GM19468 (cell line): ENCODE results near the gene PRKCE.
A peak's percentile ranks its signal among the peaks of the same experiment; 100 is the strongest.

Source experiments
- ATAC-seq: cut with Tn5 transposase; IDR thresholded peaks from one replicate; pipeline ENCODE4 v1.9.1; 2021; ENCODE audit warnings: mild to moderate bottlenecking, moderate library complexity, moderate number of reproducible peaks; ENCODE audit not compliant: unreplicated experiment; ENCODE audit errors: extremely low read depth

PRKCE gene

DNA sequence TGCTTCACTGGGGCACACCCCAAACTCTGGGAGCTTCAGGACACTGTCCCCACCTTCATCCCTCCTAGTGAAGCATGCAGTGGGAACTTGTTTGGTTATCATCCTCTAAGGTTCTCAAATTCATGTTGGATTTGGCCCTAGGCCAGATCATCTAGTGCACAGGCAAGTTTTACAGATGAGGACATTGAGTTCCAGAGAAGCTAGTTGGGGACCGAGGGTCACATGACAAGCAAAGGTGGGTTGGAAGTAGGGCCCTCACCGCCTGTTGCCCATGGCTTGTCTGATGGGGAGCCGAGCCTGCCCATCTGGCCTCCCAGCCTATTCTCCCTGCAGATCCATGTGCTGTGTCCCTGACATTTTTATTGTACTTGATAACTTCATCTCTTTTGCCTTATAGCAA is 2.8 kb downstream of the PRKCE start:
- ATAC-seq, result no peak

DNA sequence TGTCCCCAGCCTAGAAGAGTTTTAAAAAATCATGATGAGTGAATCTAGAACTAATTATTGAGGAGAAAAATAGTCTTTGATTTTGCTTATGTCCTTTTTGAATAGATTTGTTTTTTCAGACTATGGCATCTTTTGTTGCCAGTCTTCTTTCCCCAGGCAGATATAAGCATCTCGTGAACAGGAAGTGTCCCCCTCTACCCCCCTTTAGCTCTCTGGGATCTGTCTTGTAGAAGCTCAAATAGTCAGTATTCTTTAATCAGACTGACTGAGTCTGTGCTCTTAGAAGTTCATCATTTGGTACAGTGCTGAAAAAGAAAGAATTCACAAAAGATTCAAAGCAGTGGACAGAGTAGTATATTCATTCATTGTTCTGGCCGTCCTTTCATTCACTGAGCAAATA is 10.4 kb downstream of the PRKCE start:
- no peak for ATAC-seq

DNA sequence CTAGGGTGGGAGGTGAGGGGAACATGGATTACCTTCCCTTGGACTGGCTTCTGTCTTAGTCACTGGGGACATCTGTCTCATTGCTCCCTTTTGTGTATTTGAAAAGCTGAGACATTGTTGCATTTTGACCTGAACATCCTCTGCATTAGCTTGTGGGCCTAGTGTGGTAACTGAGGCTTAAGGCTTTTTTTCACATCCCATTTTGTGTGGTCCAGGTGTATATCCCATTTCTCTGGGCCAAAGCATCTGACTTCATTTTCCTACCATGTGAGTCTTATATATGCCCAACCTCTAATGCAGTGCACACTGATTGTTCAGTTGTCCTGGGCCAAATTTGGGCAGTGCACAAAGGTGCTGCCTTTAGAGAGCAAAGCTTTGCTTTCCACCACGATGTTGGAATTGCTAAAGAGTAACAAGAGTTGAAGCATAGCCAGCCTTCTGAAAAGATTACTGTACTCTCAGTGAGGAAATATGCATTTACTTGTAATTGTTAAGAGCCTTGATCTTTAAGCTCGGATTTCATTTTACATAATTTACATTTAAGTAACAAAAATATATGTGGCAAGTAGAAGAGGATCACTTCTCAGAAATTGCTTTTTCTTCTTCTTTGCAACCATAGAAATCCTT is 13.3 kb downstream of the PRKCE start:
- no peak for ATAC-seq

DNA sequence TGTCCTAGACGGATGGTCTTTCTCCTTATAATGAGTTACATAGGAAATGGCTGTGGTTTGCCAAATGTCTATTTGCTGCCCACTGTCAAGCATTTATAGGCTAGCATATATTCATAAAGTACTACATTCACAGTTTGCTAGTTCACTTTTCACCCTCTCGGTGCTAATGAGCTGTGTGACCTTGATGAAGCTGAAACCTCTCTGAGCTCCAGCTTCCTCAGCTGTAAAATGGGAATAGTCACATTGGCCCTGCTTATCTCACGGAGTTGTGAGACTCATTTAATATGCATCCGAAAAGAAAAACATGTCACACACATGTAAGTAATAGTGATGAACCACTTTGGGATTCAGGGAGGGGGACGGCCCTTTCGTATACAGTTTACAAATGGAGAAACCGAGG is 17.0 kb downstream of the PRKCE start:
- ATAC-seq, result no peak

DNA sequence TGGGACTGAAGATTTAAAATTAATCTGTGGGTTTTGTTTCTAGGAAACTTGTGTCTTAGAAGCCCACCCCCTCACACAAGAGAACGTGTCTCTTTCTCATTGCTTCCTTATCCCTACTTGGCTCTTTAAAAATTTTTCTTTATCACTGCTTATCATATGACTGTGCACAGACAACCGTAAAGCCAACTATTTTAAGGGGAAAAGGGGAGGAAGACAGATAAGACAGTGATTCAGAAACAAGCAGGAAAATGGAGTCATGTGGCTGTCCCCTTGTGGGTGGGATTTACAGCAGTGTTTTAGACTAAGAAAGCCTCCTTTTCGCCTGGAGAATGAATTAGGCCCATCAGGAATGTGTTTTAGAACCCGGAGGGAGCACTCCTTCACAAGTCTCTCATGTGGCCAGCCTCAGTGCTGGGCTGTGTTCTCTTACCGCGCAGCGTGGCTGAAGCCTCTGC is 17.6 kb downstream of the PRKCE start:
- ATAC-seq, result no peak

DNA sequence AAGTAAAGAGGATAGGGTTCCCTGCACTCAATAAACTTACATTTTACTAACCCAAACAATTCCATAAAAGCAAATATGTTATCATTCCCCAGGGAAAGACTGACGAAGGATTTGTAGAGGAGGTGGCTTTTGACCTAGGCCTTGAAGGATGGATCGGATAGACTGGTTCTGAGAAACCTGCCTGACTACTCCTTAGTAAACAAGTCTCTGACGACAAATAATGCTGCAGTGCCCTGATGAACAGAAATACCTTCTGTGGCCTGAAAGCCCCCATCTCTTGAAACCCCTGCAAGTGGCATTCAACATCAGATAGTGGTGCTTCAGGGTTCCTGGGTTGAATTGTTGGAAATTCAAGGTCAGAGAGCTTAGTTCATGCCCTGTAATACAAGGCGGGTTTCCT is 19.2 kb downstream of the PRKCE start:
- no peak for ATAC-seq

DNA sequence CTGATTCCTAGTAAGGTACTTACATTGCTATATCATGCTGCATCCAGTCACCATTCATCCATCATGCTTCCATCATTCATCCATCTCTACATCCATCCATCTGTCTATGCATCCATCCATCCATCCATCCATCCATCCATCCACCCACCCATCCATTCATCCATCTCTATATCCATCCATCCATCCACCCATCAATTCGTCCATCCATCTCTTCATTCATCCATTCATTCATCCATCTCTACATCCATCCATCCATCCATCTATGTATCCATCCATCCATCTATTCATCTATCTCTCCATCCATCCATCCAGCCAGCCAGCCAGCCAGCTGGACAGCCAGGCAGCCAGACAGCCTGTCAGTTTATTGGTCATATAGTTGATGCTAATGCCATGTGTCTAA is 20.7 kb downstream of the PRKCE start:
- no peak for ATAC-seq

DNA sequence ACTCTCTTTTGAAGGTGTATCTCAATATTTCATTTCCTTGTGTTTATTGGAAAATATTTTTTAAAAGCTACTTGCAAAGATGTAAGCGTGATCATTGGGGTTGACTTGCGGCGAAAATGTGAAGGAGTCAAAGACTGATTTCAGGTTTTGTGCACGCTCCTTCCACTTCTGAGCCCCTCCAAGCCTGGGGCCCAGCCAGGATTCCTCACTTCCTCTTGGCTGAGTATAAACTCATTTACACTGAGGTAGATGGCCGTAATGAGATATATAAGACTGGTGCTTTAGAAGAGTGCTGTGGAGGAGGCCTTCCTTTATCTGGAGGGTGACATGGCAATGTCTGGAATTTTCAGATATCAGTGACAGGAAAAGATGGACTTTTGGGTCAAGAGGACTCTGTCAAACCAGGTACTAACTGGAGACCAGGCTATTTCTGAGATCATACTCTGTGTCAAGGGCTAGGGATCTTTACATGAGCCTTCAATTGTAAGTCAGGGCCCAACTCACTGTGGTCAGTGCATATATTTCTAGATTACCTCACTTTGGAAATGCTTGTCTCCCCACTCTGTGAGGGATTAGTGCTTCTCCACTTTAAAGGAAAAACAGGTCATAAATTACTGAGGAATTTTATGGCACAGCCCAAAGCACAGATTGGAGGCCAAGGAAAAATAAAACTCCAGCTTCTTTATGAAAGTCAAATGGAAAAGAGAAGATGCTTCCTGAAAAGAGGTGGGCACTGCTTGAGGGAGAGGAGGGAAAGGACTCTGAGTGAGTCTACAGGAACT is 22.8 kb downstream of the PRKCE start:
- no peak for ATAC-seq

DNA sequence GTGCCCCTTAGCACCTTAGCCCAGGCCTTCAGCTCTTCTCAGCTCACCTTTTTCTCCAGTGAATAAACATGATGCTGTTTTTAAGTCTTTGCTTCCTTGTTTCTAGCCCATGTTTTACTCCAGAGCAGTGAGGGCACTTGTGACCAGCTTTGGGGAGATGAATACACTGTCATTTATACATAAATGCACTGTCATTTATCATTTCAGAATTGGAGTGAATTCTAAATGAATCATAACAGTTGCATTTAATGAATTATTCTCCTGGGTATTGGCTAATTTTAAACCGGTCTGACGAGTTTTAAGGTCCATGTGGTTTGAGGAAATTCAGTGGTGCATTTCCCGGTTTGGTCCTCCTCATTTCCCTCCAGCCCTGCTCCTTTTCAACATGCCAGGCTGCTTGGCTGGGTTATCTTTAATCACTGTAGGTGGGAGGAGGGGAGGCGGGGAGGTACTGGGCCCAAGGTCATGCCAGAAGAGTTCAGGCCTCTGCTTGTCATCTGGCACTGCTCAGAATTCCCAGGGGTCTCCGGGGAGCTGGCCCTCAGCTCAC is 23.9 kb downstream of the PRKCE start:
- no peak for ATAC-seq

DNA sequence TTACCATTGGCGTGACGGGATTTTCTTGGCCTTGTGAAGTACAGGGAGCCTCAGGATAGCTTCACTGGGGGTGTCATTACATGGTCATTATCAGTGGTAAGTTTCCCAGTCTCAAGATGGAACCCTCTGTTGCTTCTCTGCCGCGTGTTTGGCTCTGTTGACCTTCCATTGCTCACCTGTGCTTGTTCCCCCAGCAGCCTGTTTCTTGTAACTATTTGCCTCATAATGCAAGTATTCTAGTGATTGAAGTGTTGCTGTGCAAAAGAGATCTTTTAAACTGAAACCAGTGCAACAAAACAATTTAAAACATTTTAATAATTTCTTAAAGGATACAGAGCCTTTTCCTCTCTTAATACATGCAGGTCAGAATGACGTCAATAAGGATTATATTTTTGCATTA is 24.6 kb downstream of the PRKCE start:
- no peak for ATAC-seq

DNA sequence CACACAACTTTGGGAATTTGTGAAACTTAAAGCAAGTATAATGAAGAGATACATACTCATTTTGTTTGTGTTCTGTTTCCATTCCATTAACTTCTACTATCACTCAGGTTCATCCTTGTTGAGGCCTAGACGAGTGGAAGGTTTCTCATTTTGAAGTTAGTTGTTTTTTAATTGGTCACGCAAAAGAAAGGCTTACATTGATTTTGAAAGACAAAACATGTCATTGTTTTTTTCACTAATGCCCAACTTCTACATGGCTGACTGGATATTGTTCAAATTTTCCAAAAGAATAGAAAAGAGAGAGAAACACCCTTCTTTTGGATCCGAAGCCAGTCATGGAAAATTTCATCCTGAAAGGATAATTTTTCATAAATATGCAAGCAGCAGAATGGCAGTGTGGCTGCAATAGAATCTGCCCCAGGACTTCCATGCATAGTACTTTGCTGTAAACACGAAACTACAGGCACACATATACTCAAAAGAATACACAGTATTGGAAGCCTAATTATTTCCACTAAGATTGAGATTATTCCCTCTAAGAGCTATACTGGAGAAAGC is 27.4 kb downstream of the PRKCE start:
- ATAC-seq, result no peak

DNA sequence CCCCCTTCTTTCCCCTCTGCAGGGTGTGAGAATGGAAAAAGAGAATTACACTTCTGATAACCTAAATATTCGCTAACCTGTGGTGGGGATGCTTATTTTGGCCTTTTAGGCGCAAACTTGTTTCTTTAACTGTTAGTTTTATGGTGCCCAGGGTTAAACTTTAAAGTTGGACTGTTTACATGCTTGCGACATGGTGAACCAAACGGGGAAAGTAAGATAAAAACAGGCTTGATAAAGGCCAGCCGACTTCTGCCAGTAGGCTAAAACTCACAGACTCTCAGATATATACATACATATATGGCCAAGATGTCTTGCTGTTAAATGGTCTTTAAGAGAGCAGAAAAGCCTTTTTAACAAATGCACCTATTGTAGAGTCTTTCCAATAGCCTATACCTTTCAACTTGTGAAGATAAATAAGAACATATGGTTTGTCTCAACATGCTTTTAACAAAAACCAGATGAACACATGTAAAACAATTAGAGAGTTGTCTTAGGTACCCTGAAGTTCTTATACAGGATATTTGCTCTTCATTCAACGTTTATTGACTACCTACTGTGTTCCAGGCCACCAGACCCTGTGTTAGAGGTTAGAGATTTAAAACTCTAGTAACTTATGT is 29.0 kb downstream of the PRKCE start:
- ATAC-seq, result no peak

DNA sequence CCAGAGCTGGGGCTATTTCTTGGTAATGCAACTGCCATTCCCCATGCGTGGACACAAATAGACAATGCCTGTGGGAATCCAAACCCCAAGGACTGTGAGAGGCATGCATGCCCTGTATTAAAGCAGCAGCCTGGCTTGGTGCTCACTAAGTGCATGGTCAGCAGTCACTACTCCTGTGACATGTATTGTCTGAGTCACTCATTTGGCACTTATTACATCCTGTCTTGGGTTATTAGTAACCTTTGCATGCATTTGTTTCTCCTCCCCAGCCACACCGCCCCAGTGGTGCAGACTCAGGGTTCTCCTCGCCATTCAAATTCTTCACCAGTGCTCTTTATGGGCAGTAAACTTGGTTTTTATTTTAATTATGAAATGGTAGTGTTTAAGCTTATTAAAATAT is 30.2 kb downstream of the PRKCE start:
- peak; percentile 89 for ATAC-seq

DNA sequence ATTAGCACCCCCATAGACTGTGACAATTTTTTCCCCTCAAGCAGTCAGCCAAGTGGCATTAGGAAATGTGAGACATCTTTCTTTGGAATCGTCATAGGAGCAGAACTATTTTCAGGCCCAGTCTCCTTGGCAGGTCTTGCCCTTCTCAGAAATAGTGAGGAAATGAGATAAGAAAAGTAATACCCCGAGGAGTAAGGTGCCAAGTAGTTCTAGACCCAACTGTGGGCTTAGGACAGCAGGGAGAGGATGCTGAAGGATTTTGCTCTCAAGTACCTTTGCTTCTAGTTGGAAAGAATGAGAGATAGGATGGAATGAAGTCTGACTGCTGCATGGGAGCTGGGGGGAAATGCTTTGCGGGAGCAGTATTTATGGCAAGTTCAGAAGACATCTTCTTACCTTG is 31.8 kb downstream of the PRKCE start:
- ATAC-seq, result no peak

DNA sequence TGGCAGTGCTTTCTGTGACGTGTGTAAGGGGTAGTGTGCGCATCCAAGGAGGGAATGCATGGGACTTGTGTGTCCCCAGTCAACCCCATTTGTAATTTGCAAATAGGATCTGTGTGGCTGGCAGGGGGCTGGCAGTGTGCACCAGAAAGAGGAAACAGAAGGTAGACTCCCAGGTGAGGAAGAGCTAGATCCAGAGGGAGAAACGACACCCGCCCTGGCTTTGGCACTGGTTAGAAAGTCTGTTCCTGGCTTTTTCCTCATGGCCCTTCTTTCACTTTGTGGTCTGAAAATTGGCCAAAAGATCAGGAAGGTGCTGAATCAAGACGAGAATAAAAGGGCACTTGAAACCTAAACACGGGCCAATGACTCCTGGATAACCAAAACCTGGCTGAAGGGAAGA is 33.3 kb downstream of the PRKCE start:
- ATAC-seq, result no peak

DNA sequence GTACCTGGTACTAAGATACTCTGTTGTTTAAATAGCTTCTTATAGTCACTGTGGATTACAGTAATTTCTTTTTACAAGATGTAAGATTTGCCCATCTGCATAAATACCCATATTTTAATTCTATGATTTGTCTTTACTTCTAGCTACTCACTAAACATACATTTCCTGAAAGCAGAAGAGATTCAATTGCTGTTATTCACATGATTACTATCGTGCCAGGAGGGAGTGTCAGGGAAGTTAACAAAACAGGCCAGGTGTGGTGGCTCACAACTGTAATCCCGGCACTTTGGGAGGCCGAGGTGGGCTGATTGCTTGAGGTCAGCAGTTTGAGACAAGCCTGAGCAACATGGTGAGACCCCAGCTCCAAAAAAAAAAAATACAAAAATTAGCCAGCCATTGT is 33.8 kb downstream of the PRKCE start:
- no peak for ATAC-seq

DNA sequence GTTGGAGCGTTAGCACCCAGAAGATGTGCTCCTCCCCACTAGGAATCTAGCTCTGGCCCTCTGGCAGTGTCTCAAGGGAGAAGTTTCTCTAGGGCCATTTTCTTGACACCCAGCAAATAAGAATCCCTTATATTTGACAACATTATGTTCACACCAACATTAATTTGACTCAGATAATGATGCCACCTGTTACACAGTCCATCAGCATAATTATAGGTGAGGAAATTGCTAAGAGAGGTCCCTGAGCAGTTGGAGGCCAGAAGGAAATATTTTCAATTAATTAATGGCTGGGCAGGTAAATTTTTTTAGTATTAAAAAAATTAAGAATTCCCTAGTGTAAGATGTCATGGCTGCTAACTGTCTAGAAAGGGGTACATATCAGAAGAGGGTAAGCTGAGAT is 36.5 kb downstream of the PRKCE start:
- ATAC-seq, result no peak

DNA sequence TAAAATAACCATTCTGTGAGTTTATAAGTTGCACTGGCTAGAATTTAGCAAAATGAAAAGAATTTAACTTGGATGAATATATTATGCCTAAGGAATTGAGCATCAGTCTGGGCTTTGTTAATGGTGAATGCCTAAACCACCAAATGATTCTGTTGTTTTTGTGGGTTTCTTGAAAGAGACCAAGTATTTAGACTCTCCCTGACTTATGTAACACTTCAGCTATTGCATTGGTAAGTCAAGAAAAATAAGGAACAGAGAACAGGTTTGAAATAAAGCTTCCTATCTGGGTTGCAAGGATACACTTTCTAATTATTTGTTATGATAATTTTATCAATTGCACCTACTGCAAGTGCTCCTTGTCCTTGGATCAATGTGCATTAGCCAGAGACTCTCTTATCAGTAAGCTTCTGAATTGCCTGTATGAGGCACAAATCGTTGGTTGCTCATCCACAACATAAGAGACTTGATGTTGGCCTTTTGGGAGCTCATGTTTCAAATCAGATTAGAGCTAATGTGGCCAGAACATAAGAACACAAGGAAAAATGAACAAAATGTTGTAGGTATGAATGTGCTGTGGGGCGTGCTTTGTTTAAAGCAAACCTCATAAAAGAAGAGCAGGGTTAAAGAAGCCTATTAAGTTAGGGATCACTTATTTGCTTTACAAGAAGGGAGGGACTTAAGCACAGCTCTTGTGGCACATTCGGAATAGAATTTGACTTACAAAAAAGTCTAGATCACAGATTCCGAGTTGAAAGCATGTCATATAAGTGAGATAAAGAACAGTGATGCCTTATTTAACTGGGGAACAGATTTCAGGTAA is 37.2 kb downstream of the PRKCE start:
- ATAC-seq, result no peak

DNA sequence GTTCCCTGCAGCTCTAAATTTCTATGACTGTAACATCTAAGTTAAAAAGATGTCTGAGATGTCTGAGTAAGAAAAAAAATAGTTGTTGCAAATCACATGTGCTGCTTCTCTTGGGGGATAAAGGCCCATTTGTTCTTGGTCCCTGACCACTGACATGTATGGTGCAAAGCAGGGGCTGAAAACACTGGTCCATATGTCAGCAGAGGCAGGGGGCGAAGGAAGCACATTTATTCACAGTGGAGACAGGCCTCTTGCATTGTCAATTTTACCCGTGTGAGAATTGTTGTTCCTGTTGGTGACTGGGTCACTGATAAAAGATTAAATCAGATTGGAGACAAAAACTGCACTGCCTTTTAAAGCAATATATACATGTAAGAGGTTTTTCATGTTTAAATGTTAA is 38.8 kb downstream of the PRKCE start:
- ATAC-seq, result no peak
